Cardiac septum (tissue), 1 donor: ENCODE data around the gene RBPJL. TPM values are rescaled to one million over a fixed set of nuclear protein-coding genes. Genes with fewer than 3 reads are reported as not detected.
A peak's percentile ranks its signal among the peaks of the same experiment; 100 is the strongest.

Experiments
- DNase-seq: peaks from one replicate; pipeline ENCODE4 v3.0.0-alpha.2; 2020; ENCODE audit warnings: low spot score
- intact Hi-C: fragments of 100-400 bp; cut with DNase I; formaldehyde crosslinking; loops from one replicate; pipeline ENCODE4 v1.14.0; 2022
- long read RNA-seq: library from polyadenylated mRNA; unstranded; transcript quantifications from one replicate; pipeline ENCODE4 v2.0.0, GENCODE V29; 2021
- total RNA-seq: library from RNA; stranded (reverse); fragmentation: NEBNext Ultra II Directional; extraction: Animal tissue kit (Norgen Biotek cat#: 25700); gene quantifications from one replicate; pipeline ENCODE4 v1.2.1, GENCODE V29; 2021
- donor health status: DM: no; HTN: no; CAD: no.

Gene RBPJL
- not detected for total RNA-seq
- long read RNA-seq, result 0 reads

DNA sequence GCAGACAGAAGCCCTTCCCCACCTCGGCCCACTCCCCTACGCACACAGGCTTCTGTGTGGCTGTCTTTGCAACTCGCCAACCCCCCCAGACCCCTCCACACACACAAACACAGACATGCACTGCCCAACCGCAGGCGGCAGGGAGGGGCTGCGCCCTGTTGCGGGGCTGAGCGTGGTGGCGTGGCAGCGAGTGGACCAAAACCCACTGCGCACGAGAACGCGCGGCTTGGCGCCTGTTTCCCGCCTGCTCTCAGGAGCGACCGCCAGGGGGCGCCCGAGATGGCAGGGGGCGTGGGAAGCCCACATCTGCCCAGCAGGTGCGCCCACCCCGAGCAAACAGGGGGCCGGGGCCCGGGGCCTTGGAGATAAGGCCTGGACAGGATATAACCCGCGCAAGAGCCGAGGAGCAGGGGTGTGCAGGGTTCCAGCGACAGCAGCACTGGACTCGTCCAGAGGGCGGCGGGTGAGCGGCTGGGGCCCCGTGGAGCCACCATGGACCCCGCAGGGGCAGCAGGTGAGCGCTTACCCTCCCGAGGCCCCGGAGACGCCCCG, at the start of gene RBPJL:
RBPJL (plus strand) TSS at position 410 of the 552 bp plus-strand sequence; CDS start at position 493, 83 bp downstream.
- DNase-seq, result no peak
- intact Hi-C loops, result no loop called here

GRCh38 chr20:45257161-45257560, 49.5 kb upstream of the RBPJL start:
- no peak for DNase-seq
- intact Hi-C loops, result no loop called here

DNA sequence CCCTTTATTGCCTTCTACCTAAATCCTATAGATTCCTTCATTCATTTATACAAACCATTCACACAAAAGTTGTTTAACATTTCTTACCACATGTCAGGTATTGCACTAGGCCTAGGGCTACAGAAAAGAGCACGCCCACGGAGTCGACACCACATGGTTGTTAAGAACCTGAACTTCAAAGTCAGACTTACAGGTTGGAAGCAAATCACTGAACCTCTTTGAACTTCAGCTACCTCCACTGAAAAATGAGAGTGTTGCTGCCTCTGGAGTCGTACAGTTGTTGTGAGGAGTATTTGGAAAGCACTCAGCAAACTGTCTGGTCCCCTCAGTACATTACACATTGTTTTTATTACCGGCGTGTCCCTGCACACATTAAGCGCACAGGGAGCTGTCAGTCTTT, 48.9 kb upstream of the RBPJL start:
- intact Hi-C loops, result no loop called here
- no peak for DNase-seq

DNA sequence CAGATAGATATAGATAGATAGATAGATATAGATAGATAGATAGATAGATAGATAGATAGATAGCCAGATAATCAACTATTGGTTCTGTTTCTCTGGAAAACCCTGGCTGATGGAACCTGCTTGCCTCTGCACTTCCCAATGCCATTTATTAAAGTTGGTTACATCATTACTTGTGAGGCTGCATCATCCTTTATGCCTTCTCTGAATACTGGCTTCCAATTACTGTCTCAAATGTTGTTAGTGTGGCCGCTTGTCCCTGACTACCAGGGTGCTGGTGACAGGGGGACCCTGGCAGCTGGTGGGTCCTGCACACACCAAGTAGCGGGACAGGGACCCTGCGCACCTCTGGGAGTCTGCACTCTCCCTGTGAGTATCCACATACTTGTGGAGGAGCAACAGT, 48.4 kb upstream of the RBPJL start:
- intact Hi-C loops, result no loop called here
- no peak for DNase-seq

DNA sequence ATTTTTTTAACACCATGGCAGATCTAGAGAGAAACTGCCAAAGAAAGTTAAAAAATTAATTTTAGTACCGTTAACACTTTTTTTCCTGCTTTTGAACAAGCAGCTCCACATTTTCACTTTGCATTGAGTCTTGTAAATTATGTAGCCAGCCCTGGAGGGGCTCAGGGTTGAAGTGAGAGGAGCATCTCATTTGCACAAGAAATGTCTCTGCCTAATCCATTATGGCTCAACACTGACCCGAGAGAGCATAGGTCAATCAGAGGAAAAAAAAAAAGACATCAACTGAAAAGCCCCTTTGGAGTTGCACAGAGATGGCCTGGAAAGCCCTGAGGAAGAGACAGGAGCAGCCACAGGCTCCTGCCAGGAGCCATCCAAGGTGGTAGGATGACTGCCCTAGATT, 48.0 kb upstream of the RBPJL start:
- no peak for DNase-seq
- intact Hi-C loops, result no loop called here

- DNase-seq, result no peak
- intact Hi-C loops, result no loop called here
These were observed 42.9 kb upstream of the RBPJL start for GRCh38 chr20:45263556-45264266.

- DNase-seq, result no peak
- intact Hi-C loops, result no loop called here
These were observed 39.7 kb upstream of the RBPJL start for GRCh38 chr20:45266977-45267376.

- DNase-seq, result no peak
- intact Hi-C loops, result no loop called here
These were observed 38.1 kb upstream of the RBPJL start for GRCh38 chr20:45268531-45268930.

DNA sequence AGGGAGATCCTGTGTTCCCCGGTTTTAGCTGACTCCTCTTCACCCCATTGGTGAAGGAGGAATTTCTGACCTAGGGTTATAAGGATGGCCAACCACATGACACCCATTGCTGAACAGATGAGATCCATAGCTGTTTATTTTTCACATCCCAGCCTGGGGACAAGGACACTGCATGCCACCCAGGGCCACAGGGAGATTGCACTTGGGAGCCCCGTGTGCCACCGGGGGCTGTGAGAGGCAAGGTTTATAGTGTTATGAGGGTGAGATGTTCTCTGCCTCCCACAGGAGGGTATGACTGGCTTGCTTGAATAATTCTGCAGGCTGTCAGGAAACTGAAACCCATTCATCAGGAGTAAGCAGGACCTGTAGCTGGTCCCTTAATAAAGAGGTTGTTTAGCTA, 37.6 kb upstream of the RBPJL start:
- no peak for DNase-seq
- intact Hi-C loops, result no loop called here

DNA sequence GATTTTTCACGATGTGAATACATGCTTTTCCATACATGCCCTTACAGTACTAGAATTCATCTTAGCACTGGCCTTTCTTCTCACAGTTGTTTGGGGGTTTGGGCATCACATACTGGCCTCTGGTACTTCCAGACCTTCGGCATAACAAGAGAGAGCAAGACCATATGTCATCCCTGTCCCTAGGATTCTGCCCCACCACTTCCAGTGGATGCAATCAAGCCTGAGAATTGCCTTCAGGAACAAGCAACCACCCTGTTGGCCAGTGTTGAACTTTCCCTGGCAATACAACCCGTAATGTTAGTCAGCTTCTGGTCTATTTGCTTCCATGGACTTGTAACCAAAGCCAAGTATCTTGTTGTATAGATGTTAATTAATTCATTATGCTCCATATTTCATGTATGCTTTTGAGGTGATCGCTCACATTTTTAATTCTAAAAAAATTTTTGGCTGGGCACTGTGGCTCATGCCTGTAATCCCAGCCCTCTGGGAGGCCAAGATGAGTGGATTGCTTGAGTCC, 36.8 kb upstream of the RBPJL start:
- intact Hi-C loops, result no loop called here
- no peak for DNase-seq

- DNase-seq, result no peak
- intact Hi-C loops, result no loop called here
These were observed 31.3 kb upstream of the RBPJL start for GRCh38 chr20:45275338-45275737.

GRCh38 chr20:45279992-45280391, 26.6 kb upstream of the RBPJL start:
- intact Hi-C loops, result no loop called here
- no peak for DNase-seq

DNA sequence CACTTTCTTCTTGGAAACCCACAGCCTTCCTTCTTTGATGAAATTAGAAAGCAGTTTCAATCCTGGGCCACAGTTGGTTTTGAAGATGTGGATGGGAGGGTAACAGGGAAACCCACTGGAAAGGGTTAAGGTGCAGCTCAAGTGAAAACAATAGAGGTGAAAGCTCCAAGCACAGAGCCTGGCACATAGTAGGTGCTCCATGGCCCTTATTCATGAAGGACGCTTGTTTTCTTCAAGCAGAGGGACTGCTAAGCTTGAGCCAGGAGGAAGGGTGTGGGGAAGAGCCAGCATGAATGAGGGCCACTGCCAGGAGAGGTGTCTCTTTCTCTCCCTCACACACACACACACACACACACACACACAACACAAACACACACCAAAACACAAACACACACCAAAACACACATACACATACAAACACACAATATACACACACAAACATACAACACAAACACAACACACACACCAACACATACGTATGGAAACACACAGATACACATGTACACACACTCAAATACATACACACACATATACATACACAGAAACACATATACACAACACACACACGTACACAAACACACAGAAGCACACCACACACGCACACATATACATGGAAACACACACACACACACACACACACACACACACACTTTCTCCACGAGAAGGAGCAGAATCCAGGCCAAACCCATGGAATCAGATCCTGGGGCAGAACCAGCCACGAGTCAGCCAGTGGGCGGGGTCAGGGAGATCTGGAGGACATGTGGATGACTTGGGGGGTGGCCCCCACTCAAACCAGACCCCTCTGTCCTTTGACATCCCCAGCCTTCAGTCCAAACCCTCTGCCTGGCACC, 23.7 kb upstream of the RBPJL start:
- DNase-seq, result no peak
- intact Hi-C loops, result no loop called here

DNA sequence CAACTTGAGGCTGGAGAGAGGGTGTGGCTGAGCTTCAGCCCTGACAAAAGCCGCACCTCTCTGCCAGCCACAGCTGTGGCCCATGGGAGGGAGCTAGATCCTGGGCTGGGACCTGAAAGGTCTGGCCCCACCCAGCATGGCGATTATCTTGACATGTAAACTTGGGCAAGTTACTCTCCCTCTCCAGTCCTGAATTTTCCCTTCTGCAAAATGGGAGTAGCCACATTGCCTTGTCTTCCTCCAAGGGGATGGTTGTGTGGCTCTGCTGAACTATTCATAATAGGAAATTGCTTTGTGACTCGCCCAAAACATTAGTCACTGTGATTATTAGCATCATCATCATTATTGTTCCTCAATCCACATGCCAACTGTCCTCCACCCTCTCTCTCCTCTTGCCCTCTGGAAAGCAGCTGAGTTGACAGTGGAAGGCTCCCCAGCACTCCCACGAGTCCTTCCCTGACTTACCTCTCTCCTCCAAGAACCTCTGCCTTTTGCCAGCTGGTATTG, 23.0 kb upstream of the RBPJL start:
- intact Hi-C loops, result no loop called here
- no peak for DNase-seq

DNA sequence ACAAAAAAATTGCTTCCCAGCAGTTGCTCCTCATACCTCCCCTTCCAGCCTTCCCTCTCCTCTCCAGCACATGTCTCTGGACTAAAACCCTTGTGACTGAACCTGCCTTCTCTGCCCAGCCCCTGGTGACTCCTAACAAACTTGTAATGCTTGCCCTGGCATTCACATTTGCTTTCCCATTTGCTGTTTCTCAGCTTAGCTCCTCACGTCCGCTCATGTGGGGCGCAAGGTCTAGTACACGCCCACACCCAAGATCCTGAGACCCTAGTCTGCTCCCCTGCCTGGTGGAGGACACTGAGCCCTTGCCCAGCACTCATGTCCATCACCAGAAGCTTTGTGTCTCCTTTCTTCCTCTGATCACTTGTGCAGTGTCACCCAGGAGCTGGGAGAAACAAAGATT, 18.3 kb upstream of the RBPJL start:
- intact Hi-C loops, result no loop called here
- no peak for DNase-seq

GRCh38 chr20:45288860-45289259, 17.8 kb upstream of the RBPJL start:
- intact Hi-C loops, result no loop called here

DNA sequence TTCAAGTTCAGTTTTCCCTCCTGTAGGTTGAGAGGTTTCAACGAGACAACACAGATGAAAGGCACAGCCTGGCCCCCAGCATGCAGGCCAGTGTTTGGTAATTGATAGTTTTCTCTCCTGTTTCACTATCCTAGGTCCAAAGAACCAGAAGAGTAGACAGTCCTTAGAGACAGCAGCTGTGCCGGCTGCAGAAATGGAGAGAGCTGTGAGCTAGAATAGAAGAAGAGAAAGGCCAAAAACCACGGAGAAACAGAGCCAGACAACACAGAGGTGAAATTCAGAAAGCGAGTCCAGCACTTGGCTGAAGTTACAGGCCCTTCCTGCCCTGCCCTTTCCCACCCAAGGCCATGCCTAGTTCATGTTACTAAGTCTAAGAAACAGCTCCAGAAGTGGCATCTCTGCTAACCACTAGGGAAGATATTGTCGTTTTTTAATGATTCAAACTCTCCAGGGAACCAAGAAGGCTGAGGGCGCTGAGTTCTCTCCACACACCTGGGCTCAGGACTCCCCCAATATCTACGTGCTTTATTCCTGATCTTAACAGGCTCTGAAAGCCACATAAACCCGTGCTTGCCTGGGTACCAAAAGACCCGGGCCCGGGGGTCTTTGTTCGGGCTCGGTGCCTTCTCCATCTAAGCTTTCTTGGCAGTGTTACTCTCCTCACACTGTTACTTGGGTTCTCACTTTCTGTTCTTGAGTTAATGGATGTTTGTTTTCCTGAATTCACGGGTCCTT, 16.5 kb upstream of the RBPJL start:
- intact Hi-C loops, result loop anchor here (5.0 kb wide), 1 partner anchor 248 kb away; no protein-coding TSS in a partner anchor

More at GRCh38 chr20:45288860-45289259, 17.8 kb upstream of the RBPJL start:
- no peak for DNase-seq

DNA sequence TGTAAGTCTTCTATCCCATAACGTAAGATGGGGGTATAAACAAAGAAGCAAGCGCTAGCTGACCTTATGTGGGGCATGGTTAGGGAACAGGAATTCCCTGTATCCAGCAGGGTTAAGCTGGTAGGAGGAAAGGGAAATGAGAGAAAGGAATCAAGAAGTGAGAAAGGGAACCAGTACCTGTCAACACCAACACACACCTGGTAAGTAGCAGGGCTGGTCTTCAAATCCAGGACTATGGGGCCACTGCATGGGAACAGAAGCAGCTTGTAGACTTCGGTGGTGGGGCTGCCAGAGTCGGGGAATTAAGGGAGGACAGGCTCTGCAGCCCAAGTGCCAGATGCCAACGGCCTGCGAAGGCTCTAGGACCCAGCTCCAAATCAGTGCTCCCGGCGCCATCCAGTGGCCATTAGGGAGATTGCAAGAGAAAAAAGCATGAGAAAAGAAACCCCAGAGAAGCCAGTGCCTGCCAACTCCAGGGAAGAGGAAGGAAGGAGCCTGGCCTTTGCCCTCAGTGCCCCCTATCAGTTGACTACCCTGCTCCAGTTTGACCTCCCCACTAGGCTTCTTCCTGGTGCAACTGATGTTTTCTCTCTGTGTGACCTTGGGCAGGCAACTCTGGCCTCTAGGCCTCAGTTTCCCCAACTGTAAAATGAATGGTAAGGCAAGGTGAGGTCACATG, 15.8 kb upstream of the RBPJL start:
- intact Hi-C loops, result loop anchor here (5.0 kb wide), 1 partner anchor 249 kb away; no protein-coding TSS in a partner anchor
- DNase-seq, result peak; percentile 88

More for the DNA sequence above, 16.5 kb upstream of the RBPJL start:
- DNase-seq, result no peak

DNA sequence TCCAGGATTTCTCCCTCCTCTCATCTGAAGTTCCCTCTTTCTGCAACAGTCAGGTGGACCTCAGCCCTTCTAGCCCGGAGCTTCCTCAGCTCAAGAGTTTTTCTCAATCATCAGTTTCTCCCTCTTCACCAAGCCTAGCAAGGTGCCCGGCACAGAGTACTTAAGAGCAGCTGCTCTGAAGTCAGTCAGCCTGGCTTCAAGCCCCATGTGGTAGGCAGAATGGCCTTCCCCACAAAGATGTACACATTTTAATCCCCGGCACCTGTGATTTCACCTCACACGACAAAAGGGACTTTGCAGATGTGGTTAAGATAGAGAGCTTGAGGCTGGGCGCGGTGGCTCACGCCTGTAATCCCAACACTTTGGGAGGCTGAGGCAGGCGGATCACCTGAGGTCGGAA, 15.1 kb upstream of the RBPJL start:
- intact Hi-C loops, result loop anchor here (5.0 kb wide), 1 partner anchor 249 kb away; no protein-coding TSS in a partner anchor
- no peak for DNase-seq
